CD14-positive monocyte (primary cell): ENCODE data around the gene VANGL1. TPM values are rescaled to one million over a fixed set of nuclear protein-coding genes. Genes with fewer than 3 reads are reported as not detected.

ENCODE experiments used
- DNase-seq, 3 donors: peaks; one replicate each; pipeline ENCODE4 v3.0.0-alpha.2; 2011 to 2022
- H2AFZ ChIP-seq: 2 replicates; pipeline ENCODE4 v1.6.0; 2012; ENCODE audit warnings: mild to moderate bottlenecking, low read depth, low read length, inconsistent platforms; ENCODE audit not compliant: insufficient read depth, poor library complexity, severe bottlenecking
- H3K27ac ChIP-seq, 2 donors: 1 replicate in 1 of 2; 2 replicates in 1 of 2; pipeline ENCODE4 v1.5.1; 2012 to 2013; ENCODE audit warnings: low read length in 2 of 2, control low read depth in 1 of 2, inconsistent platforms in 1 of 2, low read depth in 1 of 2, mild to moderate bottlenecking in 1 of 2
- H3K27me3 ChIP-seq, 2 donors: one replicate each; pipeline versions ENCODE4 v1.6.0 to v1.6.1; 2011 to 2013; ENCODE audit warnings: low read length in 2 of 2; ENCODE audit not compliant: control insufficient read depth in 2 of 2, insufficient read depth in 2 of 2
- H3K36me3 ChIP-seq, 2 donors: replicated peaks in 1 of 2; 1 replicate in 1 of 2; 2 replicates in 1 of 2; pipeline versions ENCODE4 v1.5.1 to v1.6.1; 2012 to 2013; ENCODE audit warnings: low read length in 2 of 2, control low read depth in 1 of 2, inconsistent platforms in 1 of 2, mild to moderate bottlenecking in 1 of 2; ENCODE audit not compliant: insufficient read depth in 2 of 2, control insufficient read depth in 1 of 2
- H3K4me1 ChIP-seq, 2 donors: 1 replicate in 1 of 2; 2 replicates in 1 of 2; pipeline versions ENCODE4 v1.5.1 to v1.6.1; 2012 to 2013; ENCODE audit warnings: low read length in 2 of 2, control low read depth in 1 of 2, inconsistent platforms in 1 of 2, mild to moderate bottlenecking in 1 of 2, moderate library complexity in 1 of 2; ENCODE audit not compliant: insufficient read depth in 2 of 2, control insufficient read depth in 1 of 2
- H3K4me2 ChIP-seq: replicated peaks from 2 replicates; pipeline ENCODE3; 2012; ENCODE audit warnings: low read length, moderate library complexity, mild to moderate bottlenecking; ENCODE audit not compliant: poor library complexity, severe bottlenecking; ENCODE audit errors: extremely low read depth
- H3K4me3 ChIP-seq, 3 experiments: fragments of 200-600 bp in 1 of 3; sonication (generic) in 1 of 3; replicated peaks in 1 of 3; 1 replicate in 2 of 3; 2 replicates in 1 of 3; pipeline ENCODE4 v1.5.1; 2011 to 2013; ENCODE audit warnings: low read length in 3 of 3, mild to moderate bottlenecking in 3 of 3, control low read depth in 2 of 3, low read depth in 2 of 3, inconsistent platforms in 1 of 3, moderate library complexity in 1 of 3
- H3K79me2 ChIP-seq: 2 replicates; pipeline ENCODE4 v1.6.0; 2012; ENCODE audit warnings: mild to moderate bottlenecking, control low read depth, inconsistent platforms, low read length, moderate library complexity; ENCODE audit not compliant: insufficient read depth
- H3K9ac ChIP-seq: 2 replicates; pipeline ENCODE4 v1.6.0; 2017; ENCODE audit warnings: low read length, mild to moderate bottlenecking; ENCODE audit not compliant: insufficient read depth, poor library complexity, severe bottlenecking
- H3K9me3 ChIP-seq, 2 donors: replicated peaks in 1 of 2; 1 replicate in 1 of 2; 2 replicates in 1 of 2; pipeline versions ENCODE4 v1.5.1 to v1.6.1; 2012 to 2013; ENCODE audit warnings: low read length in 2 of 2, control low read depth in 1 of 2; ENCODE audit not compliant: control insufficient read depth in 1 of 2, insufficient read depth in 1 of 2
- H4K20me1 ChIP-seq: 2 replicates; pipeline ENCODE4 v1.6.0; 2012; ENCODE audit warnings: mild to moderate bottlenecking, low read length, control low read depth, moderate library complexity; ENCODE audit not compliant: insufficient read depth
- H3K27ac Mint-ChIP-seq, 7 donors: one replicate each; pipeline ENCODE4 v1.8.0; 2020; ENCODE audit warnings: mild to moderate bottlenecking in 7 of 7, mixed read lengths in 7 of 7, moderate library complexity in 6 of 7, inconsistent platforms in 2 of 7
- H3K27me3 Mint-ChIP-seq, 3 donors: one replicate each; pipeline ENCODE4 v1.8.0; 2021 to 2022; ENCODE audit warnings: low read depth in 3 of 3, mild to moderate bottlenecking in 3 of 3, mixed read lengths in 3 of 3, moderate library complexity in 3 of 3, inconsistent platforms in 1 of 3
- H3K36me3 Mint-ChIP-seq, 2 donors: one replicate each; pipeline ENCODE4 v1.8.0; 2020; ENCODE audit warnings: mixed read lengths in 2 of 2, inconsistent platforms in 1 of 2, mild to moderate bottlenecking in 1 of 2
- H3K4me1 Mint-ChIP-seq: one replicate; pipeline ENCODE4 v1.8.0; 2020; ENCODE audit warnings: mild to moderate bottlenecking, mixed read lengths
- H3K4me3 Mint-ChIP-seq, 2 donors: one replicate each; pipeline ENCODE4 v1.8.0; 2020; ENCODE audit warnings: mild to moderate bottlenecking in 2 of 2, mixed read lengths in 2 of 2, moderate library complexity in 1 of 2
- H3K9me3 Mint-ChIP-seq, 7 donors: one replicate each; pipeline ENCODE4 v1.8.0; 2020 to 2022; ENCODE audit warnings: mixed read lengths in 7 of 7, mild to moderate bottlenecking in 6 of 7, moderate library complexity in 6 of 7, inconsistent platforms in 2 of 7
- WGBS: methylation state at CpG from one replicate; pipeline ENCODE4 v1.1.5; 2013; ENCODE audit warnings: missing lambda C conversion rate; ENCODE audit not compliant: insufficient coverage; 5-methylcytosine and 5-hydroxymethylcytosine counted together
- intact Hi-C, 2 donors: fragments of 100-400 bp; cut with micrococcal nuclease; formaldehyde crosslinking; loops; one replicate each; pipeline versions ENCODE4 v1.15.0 to v1.15.1; 2023
- polyA plus RNA-seq, 3 donors: library from polyadenylated mRNA; depleted of rRNA in 1 of 3; unstranded in 2 of 3; stranded (reverse) in 1 of 3; fragments of 300-500 nt in 2 of 3; fragments of >200 nt in 1 of 3; fragmentation: Illumina TruSeq in 2 of 3; gene quantifications; 1 replicate in 2 of 3; 2 replicates in 1 of 3; pipeline ENCODE4 v1.2.3, GENCODE V29; 2012 to 2021
- TF ChIP-seq, protein P1 (sequence below): fragments of 200-600 bp; IDR thresholded peaks from one replicate; pipeline ENCODE4 v1.8.0; 2022; ENCODE audit warnings: antibody characterized with exemption, mild to moderate bottlenecking

Gene VANGL1
- polyA plus RNA-seq, 3 donors = 0.67 to 2.0 (median 1.3) TPM

DNA sequence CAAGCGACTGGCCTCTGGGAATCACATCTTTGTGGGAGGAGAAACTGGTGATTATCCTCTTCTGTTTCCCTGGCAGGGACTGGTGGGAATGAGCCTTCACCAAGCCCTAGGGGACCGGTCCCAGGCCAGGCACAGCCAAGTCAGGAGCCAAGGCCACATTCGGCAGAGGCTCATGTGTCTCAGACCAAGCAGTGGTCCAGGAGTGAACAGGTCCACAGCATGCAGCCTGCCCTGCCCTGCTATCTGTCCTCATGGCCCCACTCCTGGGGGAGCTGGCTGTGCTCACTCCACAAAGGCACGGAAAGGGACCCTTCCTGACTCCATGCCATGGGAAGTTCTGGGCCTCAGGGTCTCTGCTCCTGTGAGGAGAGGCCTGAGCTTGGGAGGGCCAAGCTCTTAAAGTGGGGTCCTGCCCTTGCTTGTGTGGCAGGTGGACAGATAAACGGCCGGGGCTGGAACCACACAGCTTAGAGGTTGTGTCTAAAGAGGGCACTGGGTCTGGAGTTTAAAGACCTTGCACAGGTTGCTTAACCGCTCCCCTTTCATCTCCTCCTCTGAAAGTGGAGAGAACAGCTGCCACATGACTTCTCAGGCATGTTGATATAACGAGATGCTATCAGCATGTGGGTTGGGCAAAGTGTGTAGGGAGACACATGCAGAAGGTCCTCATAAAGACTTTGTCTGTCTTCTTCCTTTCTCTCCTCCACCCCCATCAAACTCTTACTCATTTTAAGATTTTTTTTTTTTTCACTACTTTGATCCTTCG is 69.3 kb downstream of the VANGL1 start:
- Histone ChIP-seq H3K4me2 (no peak overlapping the region), H3K9ac (no peak overlapping the region), H4K20me1 (no peaks in the 10 kb centered on the region), H3K4me3 (no peak overlapping the region), H3K9me3 (no peaks in the 10 kb centered on the region), H3K36me3 (no peaks in the 10 kb centered on the region), H3K79me2 (no peaks in the 10 kb centered on the region), H3K27me3 (no peaks in the 10 kb centered on the region), H3K27ac (no peak overlapping the region), H3K4me1 (no peaks in the 10 kb centered on the region), H2AFZ (no peak overlapping the region)
- Mint-ChIP-seq H3K9me3 (no peaks in the 10 kb centered on the region), H3K4me1 (peaks cover 2% of the 10 kb centered on the region), H3K27me3 (peaks cover 2 to 10% (median 4%) of the 10 kb centered on the region in 3 donors), H3K4me3 (no peak overlapping the region), H3K27ac (no peak overlapping the region), H3K36me3 (no peaks in the 10 kb centered on the region)
- TF ChIP-seq, protein P1, sequence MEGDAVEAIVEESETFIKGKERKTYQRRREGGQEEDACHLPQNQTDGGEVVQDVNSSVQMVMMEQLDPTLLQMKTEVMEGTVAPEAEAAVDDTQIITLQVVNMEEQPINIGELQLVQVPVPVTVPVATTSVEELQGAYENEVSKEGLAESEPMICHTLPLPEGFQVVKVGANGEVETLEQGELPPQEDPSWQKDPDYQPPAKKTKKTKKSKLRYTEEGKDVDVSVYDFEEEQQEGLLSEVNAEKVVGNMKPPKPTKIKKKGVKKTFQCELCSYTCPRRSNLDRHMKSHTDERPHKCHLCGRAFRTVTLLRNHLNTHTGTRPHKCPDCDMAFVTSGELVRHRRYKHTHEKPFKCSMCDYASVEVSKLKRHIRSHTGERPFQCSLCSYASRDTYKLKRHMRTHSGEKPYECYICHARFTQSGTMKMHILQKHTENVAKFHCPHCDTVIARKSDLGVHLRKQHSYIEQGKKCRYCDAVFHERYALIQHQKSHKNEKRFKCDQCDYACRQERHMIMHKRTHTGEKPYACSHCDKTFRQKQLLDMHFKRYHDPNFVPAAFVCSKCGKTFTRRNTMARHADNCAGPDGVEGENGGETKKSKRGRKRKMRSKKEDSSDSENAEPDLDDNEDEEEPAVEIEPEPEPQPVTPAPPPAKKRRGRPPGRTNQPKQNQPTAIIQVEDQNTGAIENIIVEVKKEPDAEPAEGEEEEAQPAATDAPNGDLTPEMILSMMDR = no peak
- WGBS = 58% methylated on average over 5 of the region's 9 CpGs
- intact Hi-C loops = no loop called here
- DNase-seq = no peak

DNA sequence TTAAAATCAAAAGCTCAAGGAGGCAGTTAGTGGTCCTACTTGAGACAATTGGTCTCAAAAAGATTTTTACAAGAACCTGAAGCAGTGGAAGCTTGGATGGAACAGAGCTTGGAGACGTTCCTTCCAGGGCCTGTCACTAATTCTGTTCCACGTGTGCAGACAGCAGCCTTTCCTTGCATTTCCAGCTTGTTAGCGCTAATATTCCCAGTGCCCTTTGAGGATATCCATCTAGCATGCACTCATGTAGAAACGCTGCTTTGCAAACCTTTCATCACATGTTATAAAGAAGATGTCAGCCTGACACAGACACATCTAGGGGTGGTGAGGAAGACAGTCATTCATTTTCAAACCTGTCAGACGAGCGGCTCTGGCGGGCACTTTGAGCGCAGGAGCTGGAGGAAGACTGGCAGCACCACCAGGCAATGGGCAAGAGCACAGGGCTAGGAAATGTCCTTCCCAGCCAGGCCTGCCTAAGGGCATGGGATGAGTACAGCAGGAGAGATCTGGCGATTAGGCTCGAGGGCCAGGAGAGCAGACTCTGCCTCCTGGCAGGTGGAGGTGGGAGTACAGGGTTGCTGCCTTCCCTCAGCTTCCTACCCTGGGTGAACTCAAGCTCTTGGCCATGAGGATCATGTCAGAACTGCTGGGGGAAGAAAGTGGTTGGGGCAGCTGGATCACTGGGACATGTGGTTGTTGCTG is 71.3 kb downstream of the VANGL1 start:
- DNase-seq = no peak
- Histone ChIP-seq H3K4me3 (no peak overlapping the region), H3K4me1 (no peaks in the 10 kb centered on the region), H3K9ac (no peak overlapping the region), H3K9me3 (no peaks in the 10 kb centered on the region), H3K27me3 (no peaks in the 10 kb centered on the region), H3K36me3 (no peaks in the 10 kb centered on the region), H3K27ac (no peak overlapping the region), H3K4me2 (no peak overlapping the region), H2AFZ (no peak overlapping the region), H4K20me1 (no peaks in the 10 kb centered on the region), H3K79me2 (no peaks in the 10 kb centered on the region)
- 92% methylated on average over 8 of the region's 10 CpGs for WGBS
- Mint-ChIP-seq H3K4me3 (no peak overlapping the region), H3K4me1 (peaks cover 2% of the 10 kb centered on the region), H3K36me3 (no peaks in the 10 kb centered on the region), H3K27me3 (peaks cover 2 to 6% (median 5%) of the 10 kb centered on the region in 3 donors), H3K27ac (no peak overlapping the region), H3K9me3 (no peaks in the 10 kb centered on the region)
- TF ChIP-seq, protein P1 = no peak
- intact Hi-C loops = no loop called here
